ENCODE results near the gene TBCD. TPM values are rescaled to one million over a fixed set of nuclear protein-coding genes. Genes with fewer than 3 reads are reported as not detected.

Gene TBCD
- total RNA-seq, 1 experiment from 2014 or later: 129 TPM

DNA sequence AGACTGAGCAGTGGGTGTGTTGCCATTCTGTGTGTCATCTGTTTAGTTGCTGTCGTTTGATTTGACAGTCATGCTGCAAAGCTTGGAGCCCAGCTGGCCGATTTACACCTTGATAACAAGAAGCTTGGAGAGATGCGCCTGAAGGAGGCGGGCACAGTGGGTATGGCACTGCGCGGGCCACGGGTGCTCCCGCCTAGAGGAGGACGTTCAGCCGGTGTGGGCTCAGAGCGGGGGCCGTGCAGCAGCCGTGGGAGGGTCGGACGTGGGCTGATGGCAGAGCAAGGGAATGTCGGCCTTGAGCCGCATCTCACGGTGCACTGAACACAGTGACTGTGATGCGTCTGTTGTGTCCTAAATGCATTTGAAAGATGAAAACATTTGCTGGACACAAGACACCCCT is 31.7 kb upstream of the TBCD start:
- H3K27ac ChIP-seq (ENCODE audit: insufficient read length, low read depth, low read length): no peak overlapping the region
- H2AFZ ChIP-seq (ENCODE audit: low read length): no peak overlapping the region
- no peak overlapping the region for H3K4me2 ChIP-seq (ENCODE audit: insufficient read depth, insufficient read length, low read length)
- H3K9ac ChIP-seq (ENCODE audit: extremely low read depth, insufficient read length, low read length): no peak overlapping the region
- TF ChIP-seq, protein P1, sequence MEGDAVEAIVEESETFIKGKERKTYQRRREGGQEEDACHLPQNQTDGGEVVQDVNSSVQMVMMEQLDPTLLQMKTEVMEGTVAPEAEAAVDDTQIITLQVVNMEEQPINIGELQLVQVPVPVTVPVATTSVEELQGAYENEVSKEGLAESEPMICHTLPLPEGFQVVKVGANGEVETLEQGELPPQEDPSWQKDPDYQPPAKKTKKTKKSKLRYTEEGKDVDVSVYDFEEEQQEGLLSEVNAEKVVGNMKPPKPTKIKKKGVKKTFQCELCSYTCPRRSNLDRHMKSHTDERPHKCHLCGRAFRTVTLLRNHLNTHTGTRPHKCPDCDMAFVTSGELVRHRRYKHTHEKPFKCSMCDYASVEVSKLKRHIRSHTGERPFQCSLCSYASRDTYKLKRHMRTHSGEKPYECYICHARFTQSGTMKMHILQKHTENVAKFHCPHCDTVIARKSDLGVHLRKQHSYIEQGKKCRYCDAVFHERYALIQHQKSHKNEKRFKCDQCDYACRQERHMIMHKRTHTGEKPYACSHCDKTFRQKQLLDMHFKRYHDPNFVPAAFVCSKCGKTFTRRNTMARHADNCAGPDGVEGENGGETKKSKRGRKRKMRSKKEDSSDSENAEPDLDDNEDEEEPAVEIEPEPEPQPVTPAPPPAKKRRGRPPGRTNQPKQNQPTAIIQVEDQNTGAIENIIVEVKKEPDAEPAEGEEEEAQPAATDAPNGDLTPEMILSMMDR (conservative IDR thresholded peaks at IDR 0.05): no peak
- no peak overlapping the region for H3K27ac Mint-ChIP-seq
- WGBS (ENCODE audit: extremely low coverage, insufficient read length, low lambda C conversion rate): no CpG with 5 or more reads among the region's 19 CpGs
- H3K18ac ChIP-seq (ENCODE audit: insufficient read length, low read depth, low read length): no peak overlapping the region
- H4K20me1 ChIP-seq (ENCODE audit: control insufficient read depth, insufficient read depth, insufficient read length): peaks cover 2% of the 10 kb centered on the region
- H4K8ac ChIP-seq (replicated peaks; ENCODE audit: insufficient read length, low read depth, low read length): no peak overlapping the region
- peaks cover 11 to 42% (median 40%) of the 10 kb centered on the region in 3 experiments; a peak in 6 of 7 replicates for H3K36me3 Mint-ChIP-seq (ENCODE audit: insufficient read depth in 1 of 3, low read depth in 3 of 3)
- H4K5ac ChIP-seq (ENCODE audit: insufficient read length, low read depth, low read length): no peak overlapping the region
- H2BK120ac ChIP-seq (ENCODE audit: low read depth, low read length, poor library complexity, severe bottlenecking): no peak overlapping the region
- no peak overlapping the region for H4K91ac ChIP-seq (ENCODE audit: insufficient read length, low read depth, low read length)
- no peak overlapping the region for H2BK12ac ChIP-seq (ENCODE audit: insufficient read length, low read depth, low read length)
- no peak for DNase-seq
- H3K9me3 Mint-ChIP-seq: no peaks in the 10 kb centered on the region
- H2AK5ac ChIP-seq (ENCODE audit: insufficient read length, low read length): no peak overlapping the region
- no peak overlapping the region for H2BK5ac ChIP-seq (ENCODE audit: insufficient read length, low read length)
- no peak overlapping the region for H2BK20ac ChIP-seq (ENCODE audit: low read depth, low read length, poor library complexity, severe bottlenecking)
- peaks cover 5% of the 10 kb centered on the region; the same call in 1 of the 2 replicates for H3K27me3 Mint-ChIP-seq (ENCODE audit: low read depth)
- no peak overlapping the region for H3K4me3 Mint-ChIP-seq
- no peak overlapping the region for H3K56ac ChIP-seq (ENCODE audit: insufficient read length, low read depth, low read length)
- no peaks in the 10 kb centered on the region for H3K9me3 ChIP-seq (ENCODE audit: control insufficient read depth, low read depth, low read length)
- H3K23me2 ChIP-seq (ENCODE audit: insufficient read length, low read depth, low read length, poor library complexity, severe bottlenecking): peaks cover 10% of the 10 kb centered on the region
- H3K79me2 ChIP-seq (ENCODE audit: insufficient read depth, low read length): 0 out of 2 replicates have a peak, but pooled peaks cover 2% of the 10 kb centered on the region
- no peak overlapping the region for H3K4ac ChIP-seq (ENCODE audit: low read depth, low read length)
- peaks cover 11% of the 10 kb centered on the region in 2 experiments for H3K4me1 Mint-ChIP-seq
- H3K23ac ChIP-seq (ENCODE audit: insufficient read length, low read depth, low read length): no peak overlapping the region
- no peaks in the 10 kb centered on the region for H3K4me1 ChIP-seq (ENCODE audit: insufficient read depth, low read length)
- no peaks in the 10 kb centered on the region; the same call in none of the 2 replicates for H3K27me3 ChIP-seq (ENCODE audit: insufficient read depth, low read length)
- H2BK15ac ChIP-seq (ENCODE audit: low read depth, low read length): no peak overlapping the region
- H3K14ac ChIP-seq (ENCODE audit: insufficient read depth, low read length): no peak overlapping the region
- no peak overlapping the region for H3T11ph ChIP-seq (ENCODE audit: low read length)
- no peaks in the 10 kb centered on the region for H3K79me1 ChIP-seq (ENCODE audit: insufficient read depth, low read depth, low read length, poor library complexity, severe bottlenecking)
